ENCODE measurements around the gene PPT2. TPM values are rescaled to one million over a fixed set of nuclear protein-coding genes. Genes with fewer than 3 reads are reported as not detected.
"Not testable (repeated sequence)": the region's sequence is repeated elsewhere in the genome, so short reads cannot be mapped to it uniquely, and the experiment has no call there.

The PPT2 gene
- total RNA-seq, 2 donors from 2014 or later = 17.9 to 18.2 TPM

GRCh38 chr6:32177183-32177787, 23.3 kb downstream of the PPT2 start:
- DNase-seq = peak; percentile 48 to 54
- ATAC-seq (replicated peaks in 1 of 2) = no peak
- H3K4me1 Mint-ChIP-seq (ENCODE audit: low read depth) = peaks cover 85% of the 10 kb centered on the region
- peak overlapping the region; percentile 91 for H3K27ac Mint-ChIP-seq
- no peaks in the 10 kb centered on the region for H3K9me3 Mint-ChIP-seq
- H3K27me3 Mint-ChIP-seq (ENCODE audit: low read depth) = no peaks in the 10 kb centered on the region
- peak overlapping the region; percentile 93 to 98 for H3K4me3 Mint-ChIP-seq
- peaks cover 13% of the 10 kb centered on the region in 2 donors for H3K36me3 Mint-ChIP-seq (ENCODE audit: insufficient read depth in 2 of 2)

- Mint-ChIP-seq H3K4me1 (ENCODE audit: low read depth) (peaks cover 81% of the 10 kb centered on the region), H3K36me3 (ENCODE audit: insufficient read depth in 2 of 2) (peaks cover 13% of the 10 kb centered on the region in 2 donors), H3K9me3 (no peaks in the 10 kb centered on the region), H3K27me3 (ENCODE audit: low read depth) (no peaks in the 10 kb centered on the region), H3K27ac (peak within 1 kb of the TSS; percentile 91), H3K4me3 (peak within 1 kb of the TSS; percentile 93 to 98)
- ATAC-seq (replicated peaks in 1 of 2) (peak; percentile 86 to 88), DNase-seq (peak; percentile 90 to 95)
Observed at GRCh38 chr6:32177788-32178546, 24.0 kb downstream of the PPT2 start, which contains the start of gene RNF5. RNF5 (plus strand) TSS chr6:32178405; CDS start chr6:32178512, 107 bp downstream.

GRCh38 chr6:32178547-32179440, 24.9 kb downstream of the PPT2 start:
- peaks cover 73% of the 10 kb centered on the region for H3K4me1 Mint-ChIP-seq (ENCODE audit: low read depth)
- H3K4me3 Mint-ChIP-seq = peak overlapping the region; percentile 93 to 98
- peaks cover 13% of the 10 kb centered on the region in 2 donors for H3K36me3 Mint-ChIP-seq (ENCODE audit: insufficient read depth in 2 of 2)
- H3K9me3 Mint-ChIP-seq = no peaks in the 10 kb centered on the region
- peak overlapping the region; percentile 91 for H3K27ac Mint-ChIP-seq
- H3K27me3 Mint-ChIP-seq (ENCODE audit: low read depth) = no peaks in the 10 kb centered on the region
- ATAC-seq (replicated peaks in 1 of 2) (no peak), DNase-seq (no peak)

- Mint-ChIP-seq H3K27ac (peak overlapping the region; percentile 10), H3K4me3 (peak overlapping the region; percentile 93 to 98), H3K27me3 (ENCODE audit: low read depth) (no peaks in the 10 kb centered on the region), H3K9me3 (no peaks in the 10 kb centered on the region), H3K36me3 (ENCODE audit: insufficient read depth in 2 of 2) (peaks cover 11 to 13% of the 10 kb centered on the region in 2 donors), H3K4me1 (ENCODE audit: low read depth) (peaks cover 62% of the 10 kb centered on the region)
- ATAC-seq (replicated peaks in 1 of 2) (no peak), DNase-seq (no peak)
Observed at GRCh38 chr6:32179766-32180405, 25.9 kb downstream of the PPT2 start.

DNA sequence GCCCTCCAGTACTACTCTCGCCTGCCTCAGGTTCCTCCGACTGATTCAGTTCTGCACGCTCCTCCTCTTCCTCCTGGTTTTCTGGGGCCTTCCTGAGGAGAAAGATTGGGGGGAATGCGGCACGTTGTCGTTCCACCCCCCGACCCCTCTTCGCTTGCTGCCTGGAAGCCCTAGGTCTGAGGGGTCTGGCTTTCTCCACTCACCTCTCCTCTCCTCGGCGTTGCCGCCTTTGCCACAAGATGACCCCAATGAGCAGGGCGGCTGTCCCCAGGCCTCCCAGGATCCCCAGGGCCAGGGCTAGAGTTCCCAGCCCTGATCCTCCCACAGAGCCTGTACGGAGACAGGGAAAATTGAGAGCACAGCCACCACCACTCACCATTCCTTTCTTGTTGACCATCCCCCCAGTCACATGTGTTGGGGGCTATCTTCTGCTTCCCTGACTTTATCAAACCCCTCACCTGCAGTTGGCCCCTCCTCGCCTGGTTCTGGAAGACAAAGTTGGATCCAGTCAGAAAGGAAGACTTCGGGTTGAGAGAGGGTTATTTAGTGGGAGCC, 27.3 kb downstream of the PPT2 start:
- ATAC-seq (replicated peaks in 1 of 2) = no peak
- H3K4me1 Mint-ChIP-seq (ENCODE audit: low read depth) = peaks cover 63% of the 10 kb centered on the region
- H3K4me3 Mint-ChIP-seq = no peak overlapping the region
- no peak for DNase-seq
- H3K9me3 Mint-ChIP-seq = no peaks in the 10 kb centered on the region
- H3K36me3 Mint-ChIP-seq (ENCODE audit: insufficient read depth in 2 of 2) = peaks cover 11 to 18% of the 10 kb centered on the region in 2 donors
- no peaks in the 10 kb centered on the region for H3K27me3 Mint-ChIP-seq (ENCODE audit: low read depth)
- H3K27ac Mint-ChIP-seq = peak overlapping the region; percentile 38

GRCh38 chr6:32181915-32182529, 28.1 kb downstream of the PPT2 start:
- no peak overlapping the region for H3K27ac Mint-ChIP-seq
- peaks cover 15 to 23% of the 10 kb centered on the region in 2 donors for H3K36me3 Mint-ChIP-seq (ENCODE audit: insufficient read depth in 2 of 2)
- no peaks in the 10 kb centered on the region for H3K9me3 Mint-ChIP-seq
- H3K27me3 Mint-ChIP-seq (ENCODE audit: low read depth) = no peaks in the 10 kb centered on the region
- H3K4me3 Mint-ChIP-seq = no peak overlapping the region
- DNase-seq = no peak
- peaks cover 63% of the 10 kb centered on the region for H3K4me1 Mint-ChIP-seq (ENCODE audit: low read depth)
- no peak for ATAC-seq (replicated peaks in 1 of 2)

GRCh38 chr6:32182555-32182981, 28.6 kb downstream of the PPT2 start:
- Mint-ChIP-seq H3K36me3 (ENCODE audit: insufficient read depth in 2 of 2) (peaks cover 19 to 26% of the 10 kb centered on the region in 2 donors), H3K27me3 (ENCODE audit: low read depth) (no peaks in the 10 kb centered on the region), H3K27ac (peak overlapping the region; percentile 14), H3K9me3 (no peaks in the 10 kb centered on the region), H3K4me1 (ENCODE audit: low read depth) (peaks cover 63% of the 10 kb centered on the region), H3K4me3 (no peak overlapping the region)
- DNase-seq (no peak), ATAC-seq (replicated peaks in 1 of 2) (no peak)

- peaks cover 21 to 26% of the 10 kb centered on the region in 2 donors for H3K36me3 Mint-ChIP-seq (ENCODE audit: insufficient read depth in 2 of 2)
- no peak overlapping the region for H3K4me3 Mint-ChIP-seq
- no peaks in the 10 kb centered on the region for H3K27me3 Mint-ChIP-seq (ENCODE audit: low read depth)
- peaks cover 65% of the 10 kb centered on the region for H3K4me1 Mint-ChIP-seq (ENCODE audit: low read depth)
- H3K9me3 Mint-ChIP-seq = no peaks in the 10 kb centered on the region
- ATAC-seq (replicated peaks in 1 of 2) (no peak), DNase-seq (no peak)
- H3K27ac Mint-ChIP-seq = peak overlapping the region; percentile 45
Observed at GRCh38 chr6:32183030-32183429, 29.1 kb downstream of the PPT2 start.

- H3K4me1 Mint-ChIP-seq (ENCODE audit: low read depth) = peaks cover 65% of the 10 kb centered on the region
- H3K4me3 Mint-ChIP-seq = no peak overlapping the region
- H3K27me3 Mint-ChIP-seq (ENCODE audit: low read depth) = no peaks in the 10 kb centered on the region
- no peaks in the 10 kb centered on the region for H3K9me3 Mint-ChIP-seq
- ATAC-seq (replicated peaks in 1 of 2) = no peak
- DNase-seq = no peak
- H3K36me3 Mint-ChIP-seq (ENCODE audit: insufficient read depth in 2 of 2) = peaks cover 19 to 26% of the 10 kb centered on the region in 2 donors
- peak overlapping the region; percentile 45 for H3K27ac Mint-ChIP-seq
Observed at GRCh38 chr6:32183483-32184083, 29.6 kb downstream of the PPT2 start.

DNA sequence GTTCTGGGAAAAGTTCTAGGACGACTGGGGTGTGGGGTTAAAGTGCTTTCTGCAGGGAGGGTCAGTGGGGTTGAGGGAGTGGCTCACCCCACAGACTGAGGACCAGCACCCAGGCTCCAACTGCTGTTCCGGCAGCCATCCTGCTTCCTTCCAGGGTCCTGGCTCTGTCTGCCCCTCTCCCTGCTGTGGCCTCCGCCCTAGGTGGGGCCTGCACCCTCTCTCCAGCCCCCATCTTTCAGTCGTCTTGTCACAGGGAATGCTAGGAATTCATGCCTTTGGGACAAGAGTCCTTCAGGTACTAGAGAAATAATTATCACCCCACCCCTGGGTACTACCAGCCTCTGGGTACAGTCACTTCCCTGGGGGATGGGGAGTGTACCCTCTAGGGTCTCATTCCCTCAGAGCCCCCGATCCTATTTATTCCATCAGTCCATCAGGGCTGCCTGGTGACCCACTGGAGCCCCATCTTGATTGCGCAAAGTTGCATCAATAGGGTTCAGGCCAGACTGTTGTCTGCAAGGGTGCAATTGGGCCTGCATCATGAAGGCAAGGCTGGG, 30.2 kb downstream of the PPT2 start, which contains the start of gene AGER:
Gene AGER, minus strand, starts transcription at position 170 of the 557 bp plus-strand sequence. Its CDS starts 31 bp downstream, at position 139.
- Mint-ChIP-seq H3K9me3 (no peaks in the 10 kb centered on the region), H3K36me3 (ENCODE audit: insufficient read depth in 2 of 2) (peaks cover 17 to 24% of the 10 kb centered on the region in 2 donors), H3K4me3 (no peak within 1 kb of the TSS), H3K4me1 (ENCODE audit: low read depth) (peaks cover 65% of the 10 kb centered on the region), H3K27me3 (ENCODE audit: low read depth) (no peaks in the 10 kb centered on the region), H3K27ac (peak within 1 kb of the TSS; percentile 99)
- ATAC-seq (replicated peaks in 1 of 2) (no peak), DNase-seq (no peak)

DNA sequence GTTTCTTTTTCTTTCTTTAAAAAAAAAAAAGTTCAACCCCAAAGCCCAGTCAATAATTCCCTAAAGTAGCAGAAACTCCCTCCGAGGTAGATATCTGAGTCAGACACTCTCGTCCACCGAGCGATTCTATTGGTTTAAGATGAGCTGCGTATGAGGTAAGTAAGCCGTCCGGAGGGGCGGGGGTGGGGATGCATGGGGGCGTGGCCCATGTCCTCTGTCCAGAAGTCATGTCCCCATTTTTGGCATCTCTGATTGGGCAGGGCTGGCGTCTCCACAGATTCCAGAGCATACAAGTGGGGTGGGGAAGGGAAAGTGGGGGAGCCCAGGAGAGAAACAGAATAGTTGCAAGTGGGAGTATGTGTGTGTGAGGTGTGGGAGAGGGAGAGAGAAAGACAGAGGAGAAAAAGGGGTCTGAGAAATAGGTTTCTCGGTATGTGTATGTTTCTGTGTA, 31.8 kb downstream of the PPT2 start:
- H3K27me3 Mint-ChIP-seq (ENCODE audit: low read depth); H3K9me3 Mint-ChIP-seq: not testable (repeated sequence)
- peak; percentile 49 to 59 for DNase-seq
- peak overlapping the region; percentile 99 for H3K27ac Mint-ChIP-seq
- peak; percentile 70 to 78 for ATAC-seq (replicated peaks in 1 of 2)
- peaks cover 17 to 26% of the 10 kb centered on the region in 2 donors for H3K36me3 Mint-ChIP-seq (ENCODE audit: insufficient read depth in 2 of 2)
- H3K4me3 Mint-ChIP-seq = peak overlapping the region; percentile 59 to 85
- H3K4me1 Mint-ChIP-seq (ENCODE audit: low read depth) = peaks cover 53% of the 10 kb centered on the region

Measured in activated T-cell treated with anti-CD3 and anti-CD28 coated beads, Interleukin-2, amount 50 U/mL, for 72 hours (primary cell).